IMR-90 (cell line): ENCODE data around the gene EIF5A. TPM values are rescaled to one million over a fixed set of nuclear protein-coding genes. Genes with fewer than 3 reads are reported as not detected.

Experiments used
- ATAC-seq: fragments of 200-7000 bp; cut with Tn5 transposase; 2 replicates; pipeline ENCODE4 v1.9.1; 2020; ENCODE audit warnings: low read depth, mild to moderate bottlenecking, moderate library complexity
- BruUV-seq: library from RNA; stranded (reverse); fragments of 400-500 nt; replicated peaks from 2 replicates; lab custom pipeline; 2021; lab: Mats Ljungman, UMichigan
- CTCF ChIA-PET: fragments of 300-600 bp; formaldehyde crosslinking; extraction: SDS; loops from one replicate; lab custom pipeline; 2021; ENCODE audit warnings: antibody characterized with exemption; lab: Yijun Ruan, JAX
- POLR2A ChIA-PET: fragments of 300-600 bp; sonication (Branson Sonifier 250); formaldehyde crosslinking; loops from one replicate; lab custom pipeline; 2022; ENCODE audit warnings: antibody characterized with exemption; ENCODE audit not compliant: unreplicated experiment; lab: Charles Lee
- DNase-seq: peaks from one replicate; pipeline ENCODE4 v3.0.0; 2013
- H2AFZ ChIP-seq: replicated peaks from 2 replicates; pipeline ENCODE3; 2013; ENCODE audit warnings: low read length, mild to moderate bottlenecking; ENCODE audit not compliant: poor library complexity
- H2AK5ac ChIP-seq: 2 replicates; pipeline ENCODE4 v1.6.1; 2013; ENCODE audit warnings: low read depth, low read length, inconsistent platforms
- H2AK9ac ChIP-seq: replicated peaks from 2 replicates; pipeline ENCODE3; 2013; ENCODE audit warnings: mild to moderate bottlenecking, low read depth, low read length, moderate library complexity; ENCODE audit not compliant: poor library complexity
- H2BK120ac ChIP-seq: 2 replicates; pipeline ENCODE4 v1.6.1; 2013; ENCODE audit warnings: low read depth, low read length, inconsistent platforms
- H2BK15ac ChIP-seq: 3 replicates; pipeline ENCODE4 v1.6.1; 2013; ENCODE audit warnings: low read depth, low read length, inconsistent platforms
- H2BK20ac ChIP-seq: 2 replicates; pipeline ENCODE4 v1.6.1; 2013; ENCODE audit warnings: low read depth, mild to moderate bottlenecking, inconsistent platforms, low read length, moderate library complexity
- H2BK5ac ChIP-seq: 2 replicates; pipeline ENCODE4 v1.6.1; 2013; ENCODE audit warnings: mild to moderate bottlenecking, low read depth, low read length, inconsistent platforms; ENCODE audit not compliant: poor library complexity, severe bottlenecking
- H3K14ac ChIP-seq: replicated peaks from 2 replicates; pipeline ENCODE4 v1.6.1; 2013; ENCODE audit warnings: low read depth, low read length, inconsistent platforms
- H3K18ac ChIP-seq: 2 replicates; pipeline ENCODE4 v1.6.1; 2013; ENCODE audit warnings: low read depth, low read length, control low read depth
- H3K23ac ChIP-seq: 2 replicates; pipeline ENCODE4 v1.6.1; 2013; ENCODE audit warnings: low read depth, low read length, inconsistent platforms
- H3K27ac ChIP-seq: 2 replicates; pipeline ENCODE4 v1.5.1; 2013; ENCODE audit warnings: mild to moderate bottlenecking, control low read depth, low read length; ENCODE audit not compliant: insufficient read depth
- H3K27me3 ChIP-seq: 2 replicates; pipeline ENCODE4 v1.6.1; 2013; ENCODE audit warnings: low read length; ENCODE audit not compliant: control insufficient read depth, insufficient read depth
- H3K36me3 ChIP-seq: 2 replicates; pipeline ENCODE4 v1.6.1; 2013; ENCODE audit warnings: low read length, mixed read lengths; ENCODE audit not compliant: control insufficient read depth, insufficient read depth
- H3K4ac ChIP-seq: 2 replicates; pipeline ENCODE4 v1.6.1; 2013; ENCODE audit warnings: low read depth, low read length, inconsistent platforms
- H3K4me1 ChIP-seq: 2 replicates; pipeline ENCODE4 v1.6.1; 2013; ENCODE audit warnings: low read length, mixed read lengths; ENCODE audit not compliant: control insufficient read depth, insufficient read depth
- H3K4me2 ChIP-seq: 2 replicates; pipeline ENCODE4 v1.6.1; 2013; ENCODE audit warnings: low read depth, mild to moderate bottlenecking, control low read depth, low read length, moderate library complexity
- H3K4me3 ChIP-seq: 2 replicates; pipeline ENCODE4 v1.5.1; 2013; ENCODE audit warnings: low read depth, mild to moderate bottlenecking, control low read depth, low read length, moderate library complexity; ENCODE audit not compliant: insufficient read depth
- H3K56ac ChIP-seq: 2 replicates; pipeline ENCODE4 v1.6.1; 2013; ENCODE audit warnings: low read length, inconsistent platforms; ENCODE audit not compliant: insufficient read depth; ENCODE audit errors: extremely low read depth
- H3K79me1 ChIP-seq, 2 experiments: 2 replicates each; pipeline ENCODE4 v1.6.1; 2013; ENCODE audit warnings: low read length in 2 of 2, inconsistent platforms in 1 of 2, low read depth in 1 of 2
- H3K9ac ChIP-seq: 2 replicates; pipeline ENCODE4 v1.6.1; 2013; ENCODE audit warnings: low read depth, low read length, control low read depth
- H3K9me1 ChIP-seq: 2 replicates; pipeline ENCODE4 v1.6.1; 2013; ENCODE audit warnings: low read length, inconsistent platforms; ENCODE audit not compliant: insufficient read depth
- H3K9me3 ChIP-seq: 2 replicates; pipeline ENCODE4 v1.6.1; 2013; ENCODE audit warnings: low read length; ENCODE audit not compliant: control insufficient read depth, insufficient read depth
- H4K20me1 ChIP-seq: 2 replicates; pipeline ENCODE4 v1.6.1; 2013; ENCODE audit warnings: low read length, inconsistent platforms; ENCODE audit not compliant: insufficient read depth
- H4K5ac ChIP-seq: 2 replicates; pipeline ENCODE4 v1.6.1; 2013; ENCODE audit warnings: mild to moderate bottlenecking, low read depth, low read length, control low read depth
- H4K8ac ChIP-seq, 2 experiments: 2 replicates each; pipeline ENCODE4 v1.6.1; 2013; ENCODE audit warnings: low read depth in 2 of 2, low read length in 2 of 2, control low read depth in 1 of 2, inconsistent platforms in 1 of 2
- H4K91ac ChIP-seq: 2 replicates; pipeline ENCODE4 v1.6.1; 2013; ENCODE audit warnings: low read depth, low read length, inconsistent platforms; ENCODE audit not compliant: insufficient read depth
- FOS ChIP-seq: fragments of 150-350 bp; IDR thresholded peaks from 2 replicates; pipeline ENCODE4 v1.6.1; 2016; ENCODE audit warnings: low read depth, low read length
- MAZ ChIP-seq: IDR thresholded peaks from 2 replicates; pipeline ENCODE4 v1.6.1; 2012; ENCODE audit warnings: low read depth, mild to moderate bottlenecking, low read length, improper control_type of control experiment, moderate library complexity, borderline replicate concordance
- POLR2A ChIP-seq: IDR thresholded peaks from 2 replicates; pipeline ENCODE4 v1.6.1; 2012; ENCODE audit warnings: mild to moderate bottlenecking, low read depth, low read length
- RCOR1 ChIP-seq: IDR thresholded peaks from 2 replicates; pipeline ENCODE4 v1.6.1; 2012; ENCODE audit warnings: mild to moderate bottlenecking, low read length, improper control_type of control experiment; ENCODE audit not compliant: insufficient replicate concordance
- WGBS, 2 experiments: methylation state at CpG; one replicate each; pipeline versions ENCODE4 v1.1.5 to v1.1.7; 2013; ENCODE audit warnings: missing lambda C conversion rate in 2 of 2; ENCODE audit not compliant: insufficient read length in 1 of 2; ENCODE audit errors: extremely low coverage in 2 of 2; 5-methylcytosine and 5-hydroxymethylcytosine counted together
- dilution Hi-C: fragments of 300-500 bp; cut with HindIII; formaldehyde crosslinking; loops from one replicate; pipeline ENCODE4 v1.14.3; 2018; ENCODE audit warnings: low sequenced_read_pairs; ENCODE audit not compliant: unreplicated experiment
- in situ Hi-C: fragments of 300-500 bp; cut with MboI; formaldehyde crosslinking; loops from 3 replicates; pipeline ENCODE4 v1.14.3; 2019; ENCODE audit warnings: low sequenced_read_pairs, inconsistent platforms, mixed read lengths
- intact Hi-C: fragments of 100-400 bp; cut with micrococcal nuclease; formaldehyde crosslinking; loops from 2 replicates; pipeline ENCODE4 v1.10.0; 2022
- polyA plus RNA-seq, 3 experiments: library from polyadenylated mRNA; depleted of rRNA; stranded (reverse); fragments of >200 nt; gene quantifications; 2 replicates each; pipeline ENCODE4 v1.2.3, GENCODE V29; 2012; ENCODE audit warnings: low replicate concordance in 1 of 3
- total RNA-seq: library from RNA; depleted of rRNA; stranded (reverse); fragments of >200 nt; gene quantifications from 2 replicates; pipeline ENCODE4 v1.2.3, GENCODE V29; 2012

The EIF5A gene
- total and polyA plus RNA-seq, 2 of the 4 experiments (the other 2 are of a cell fraction), result 782 to 883 TPM

DNA sequence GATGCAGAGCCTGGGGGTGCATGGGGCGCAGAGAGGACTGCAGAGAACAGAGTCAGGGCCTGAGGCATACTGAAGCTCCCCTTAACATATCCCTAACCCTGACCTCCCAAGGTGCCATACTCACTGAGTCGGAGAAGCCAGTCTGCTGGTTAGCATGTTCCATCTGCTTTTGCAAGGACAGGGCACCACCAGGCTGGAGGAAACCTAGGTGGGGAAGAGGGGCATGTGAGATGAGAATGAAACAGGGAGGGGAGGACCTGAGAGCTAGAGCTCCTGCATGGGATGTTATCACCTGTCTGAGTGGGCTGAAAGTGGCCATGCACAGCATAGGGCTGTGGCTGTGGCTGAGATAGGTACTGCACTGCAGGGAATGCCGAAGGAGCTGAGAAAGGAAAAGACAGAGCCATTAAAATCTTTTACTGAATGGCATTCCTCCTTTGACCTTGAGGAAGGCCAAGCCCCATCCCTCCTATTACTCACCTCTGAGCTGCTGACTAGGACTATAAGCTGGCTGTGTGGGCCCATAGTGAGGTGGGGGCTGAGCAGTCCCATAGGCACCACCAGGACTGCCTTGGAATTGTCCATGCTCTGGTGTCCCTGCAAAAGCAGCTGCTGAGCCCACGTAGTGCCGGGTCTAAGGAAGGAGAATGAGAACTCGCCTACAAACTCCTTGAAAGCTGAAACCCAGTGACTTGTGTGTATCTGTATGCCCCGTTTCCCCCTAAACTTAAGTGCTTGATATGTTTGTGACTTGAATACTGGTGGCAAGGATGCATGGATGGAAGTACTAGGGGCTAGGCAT lies 5.9 kb downstream of the EIF5A start:
- ChIA-PET POLR2A (interaction anchor here (0.5 kb wide), 1 partner anchor 266 kb away, joined by 4 read pairs; no protein-coding TSS in a partner anchor), CTCF (no interaction called here)
- H3K4me2 ChIP-seq, result no peak overlapping the region
- peaks cover 25 to 65% of the 10 kb centered on the region in 2 experiments for H3K79me1 ChIP-seq
- no peak overlapping the region for H4K91ac ChIP-seq
- no peak overlapping the region for H3K23ac ChIP-seq
- no peaks in the 10 kb centered on the region for H3K9me3 ChIP-seq
- peak overlapping the region; percentile 68 for H2AK9ac ChIP-seq
- H2AFZ ChIP-seq, result no peak overlapping the region
- no peak overlapping the region for H2BK15ac ChIP-seq
- H3K4ac ChIP-seq, result no peak overlapping the region
- no peak overlapping the region for H3K9ac ChIP-seq
- in situ Hi-C loops (no loop called here), dilution Hi-C loops (no loop called here), intact Hi-C loops (no loop called here)
- H3K27ac ChIP-seq, result no peak overlapping the region
- ATAC-seq (no peak), DNase-seq (peak; percentile 2)
- peak; percentile 24; the same call in 1 of the 2 replicates for TF ChIP-seq POLR2A
- TF ChIP-seq RCOR1, result no peak
- TF ChIP-seq MAZ, result no peak
- no peak for TF ChIP-seq FOS
- H3K4me1 ChIP-seq, result peaks cover 7% of the 10 kb centered on the region
- 100% methylated on average over 1 of the region's 7 CpGs; no CpG with 5 or more reads in 1 of the 2 experiments for WGBS, 2 experiments
- H4K8ac ChIP-seq, result no peak overlapping the region
- H3K56ac ChIP-seq, result no peak overlapping the region
- no peak overlapping the region for H2AK5ac ChIP-seq
- peaks cover 16% of the 10 kb centered on the region for H3K9me1 ChIP-seq
- H4K20me1 ChIP-seq, result peaks cover 63% of the 10 kb centered on the region
- H2BK120ac ChIP-seq, result no peak overlapping the region
- no peak overlapping the region for H4K5ac ChIP-seq
- no TSS peak for BruUV-seq
- no peak overlapping the region for H3K18ac ChIP-seq
- H3K4me3 ChIP-seq, result no peak overlapping the region
- no peak overlapping the region for H3K14ac ChIP-seq
- H3K27me3 ChIP-seq, result no peaks in the 10 kb centered on the region
- peaks cover 52% of the 10 kb centered on the region for H3K36me3 ChIP-seq
- H2BK20ac ChIP-seq, result no peak overlapping the region
- H2BK5ac ChIP-seq, result no peak overlapping the region
